HG02571 (cell line): ENCODE data around the gene OR4C15.

Experiments used
- ATAC-seq: cut with Tn5 transposase; IDR thresholded peaks from one replicate; pipeline ENCODE4 v1.9.1; 2021; ENCODE audit warnings: mild to moderate bottlenecking, moderate library complexity; ENCODE audit not compliant: unreplicated experiment

Gene OR4C15

GRCh38 chr11:55554169-55554568 lies at the start of gene OR4C15:
OR4C15 (plus strand) TSS chr11:55554469; CDS start chr11:55554469, 0 bp downstream.
- ATAC-seq = no peak

DNA sequence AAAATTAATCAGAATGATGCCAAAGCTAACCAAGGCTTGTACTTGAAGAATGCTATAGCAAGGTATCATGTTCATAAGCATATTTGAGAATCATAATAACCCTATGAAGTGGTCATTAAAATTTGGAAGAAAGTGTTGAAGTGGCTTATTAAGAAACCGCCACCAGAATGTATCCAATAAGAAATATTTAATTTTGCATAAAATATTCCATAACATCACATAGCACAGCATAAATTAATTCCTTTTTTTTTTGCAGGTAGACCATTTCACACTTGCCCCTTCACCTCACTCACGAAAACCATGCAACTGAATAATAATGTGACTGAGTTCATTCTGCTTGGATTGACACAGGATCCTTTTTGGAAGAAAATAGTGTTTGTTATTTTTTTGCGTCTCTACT lies 17.6 kb downstream of the OR4C15 start, which contains the start of gene OR4C16:
TSS of gene OR4C16 (plus strand) at position 301 of the 400 bp plus-strand sequence. CDS start at position 301, 0 bp downstream.
- ATAC-seq = no peak

DNA sequence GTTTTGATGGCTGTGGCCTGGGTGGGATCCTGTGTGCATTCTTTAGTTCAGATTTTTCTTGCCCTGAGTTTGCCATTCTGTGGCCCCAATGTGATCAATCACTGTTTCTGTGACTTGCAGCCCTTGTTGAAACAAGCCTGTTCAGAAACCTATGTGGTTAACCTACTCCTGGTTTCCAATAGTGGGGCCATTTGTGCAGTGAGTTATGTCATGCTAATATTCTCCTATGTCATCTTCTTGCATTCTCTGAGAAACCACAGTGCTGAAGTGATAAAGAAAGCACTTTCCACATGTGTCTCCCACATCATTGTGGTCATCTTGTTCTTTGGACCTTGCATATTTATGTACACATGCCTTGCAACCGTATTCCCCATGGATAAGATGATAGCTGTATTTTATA lies 18.3 kb downstream of the OR4C15 start:
- no peak for ATAC-seq
